ENCODE measurements around the gene HOXB3. TPM values are rescaled to one million over a fixed set of nuclear protein-coding genes. Genes with fewer than 3 reads are reported as not detected.

The HOXB3 gene
- total and polyA plus RNA-seq, 7 donors = 0.96 to 8.8 (median 1.5) TPM

DNA sequence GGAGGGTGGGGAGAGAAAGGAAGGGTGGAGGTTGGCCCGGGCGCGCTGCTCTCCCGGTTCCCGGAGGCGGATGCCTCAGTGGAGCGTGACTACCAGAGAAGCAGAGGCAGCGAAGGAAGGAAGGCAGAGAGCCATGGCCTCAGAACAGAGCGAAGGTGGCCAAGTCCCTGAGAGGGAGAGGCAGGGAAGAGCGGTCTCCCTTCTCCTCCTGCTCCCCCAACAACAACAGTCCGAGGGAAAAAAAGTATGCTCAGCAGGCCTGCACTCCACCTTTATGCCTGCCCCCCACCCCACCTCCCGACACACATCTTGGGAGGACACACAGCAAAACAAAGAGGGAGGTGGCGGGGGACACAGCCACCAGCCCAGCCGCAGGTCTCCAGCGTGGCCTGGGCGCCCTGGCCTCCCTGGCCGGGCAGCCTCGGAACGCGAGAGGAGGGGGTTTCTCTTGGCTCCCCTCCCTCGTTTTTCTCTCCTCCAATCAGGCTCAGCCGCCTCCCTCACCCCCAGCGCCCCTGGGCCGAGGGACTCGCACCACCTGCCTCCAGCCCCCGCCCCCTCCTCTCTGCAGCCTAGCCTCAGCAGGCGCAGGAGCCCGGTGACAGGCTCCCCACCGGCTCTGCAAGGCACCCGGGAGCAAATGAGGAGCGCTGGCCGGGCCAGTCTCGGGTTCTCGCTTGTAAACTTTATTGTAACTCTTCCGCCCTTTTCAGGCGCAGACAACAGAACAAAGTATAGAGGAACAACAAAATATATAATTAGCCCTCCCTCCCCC, 21.8 kb upstream of the HOXB3 start:
- TF ChIP-seq, protein P1, sequence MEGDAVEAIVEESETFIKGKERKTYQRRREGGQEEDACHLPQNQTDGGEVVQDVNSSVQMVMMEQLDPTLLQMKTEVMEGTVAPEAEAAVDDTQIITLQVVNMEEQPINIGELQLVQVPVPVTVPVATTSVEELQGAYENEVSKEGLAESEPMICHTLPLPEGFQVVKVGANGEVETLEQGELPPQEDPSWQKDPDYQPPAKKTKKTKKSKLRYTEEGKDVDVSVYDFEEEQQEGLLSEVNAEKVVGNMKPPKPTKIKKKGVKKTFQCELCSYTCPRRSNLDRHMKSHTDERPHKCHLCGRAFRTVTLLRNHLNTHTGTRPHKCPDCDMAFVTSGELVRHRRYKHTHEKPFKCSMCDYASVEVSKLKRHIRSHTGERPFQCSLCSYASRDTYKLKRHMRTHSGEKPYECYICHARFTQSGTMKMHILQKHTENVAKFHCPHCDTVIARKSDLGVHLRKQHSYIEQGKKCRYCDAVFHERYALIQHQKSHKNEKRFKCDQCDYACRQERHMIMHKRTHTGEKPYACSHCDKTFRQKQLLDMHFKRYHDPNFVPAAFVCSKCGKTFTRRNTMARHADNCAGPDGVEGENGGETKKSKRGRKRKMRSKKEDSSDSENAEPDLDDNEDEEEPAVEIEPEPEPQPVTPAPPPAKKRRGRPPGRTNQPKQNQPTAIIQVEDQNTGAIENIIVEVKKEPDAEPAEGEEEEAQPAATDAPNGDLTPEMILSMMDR (IDR thresholded peaks at IDR 0.05) = no peak
- Histone ChIP-seq H3K4me1 (peaks cover 17% of the 10 kb centered on the region), H3K36me3 (ENCODE audit: insufficient read depth in 1 of 2, low read depth in 1 of 2) (no peaks in the 10 kb centered on the region), H3K27me3 (ENCODE audit: insufficient read depth in 3 of 3, low read length in 2 of 3) (peaks cover 0 to 99% (median 65%) of the 10 kb centered on the region in 3 donors), H3K27ac (peak overlapping the region; percentile 30), H3K4me3 (peak overlapping the region; percentile 77), H3K9me3 (no peaks in the 10 kb centered on the region)
- no peak for ATAC-seq
- no peak for DNase-seq
- intact Hi-C loops (cut with DNase I) = no loop called here
- 2 to 7% (median 7%) methylated on average over 25 to 36 of the region's 36 CpGs for WGBS, 3 donors

GRCh38 chr17:48611213-48611612, 21.2 kb upstream of the HOXB3 start:
- Histone ChIP-seq H3K9me3 (no peaks in the 10 kb centered on the region), H3K4me1 (peaks cover 17% of the 10 kb centered on the region), H3K36me3 (ENCODE audit: insufficient read depth in 1 of 2, low read depth in 1 of 2) (no peaks in the 10 kb centered on the region), H3K27me3 (ENCODE audit: insufficient read depth in 3 of 3, low read length in 2 of 3) (peaks cover 0 to 99% (median 63%) of the 10 kb centered on the region in 3 donors), H3K4me3 (peak overlapping the region; percentile 77), H3K27ac (peak overlapping the region; percentile 61)
- intact Hi-C loops (cut with DNase I) = no loop called here
- ATAC-seq (peak in 2 of 4 donors; percentile 5 to 21), DNase-seq (peak in 1 of 2 donors; percentile 30)
- WGBS, 3 donors = 2 to 3% (median 2%) methylated on average over 22 of the region's 22 CpGs
- TF ChIP-seq, protein P1 (IDR thresholded peaks at IDR 0.05) = no peak

- WGBS, 3 donors = 1% methylated on average over 66 to 79 of the region's 79 CpGs
- H3K4me1 ChIP-seq = peaks cover 17% of the 10 kb centered on the region
- no peaks in the 10 kb centered on the region for H3K9me3 ChIP-seq
- DNase-seq (peak; percentile 83), ATAC-seq (peak; percentile 43 to 69 (median 52))
- intact Hi-C loops (cut with DNase I) = no loop called here
- TF ChIP-seq, protein P1 (IDR thresholded peaks at IDR 0.05) = no peak
- peaks cover 0 to 99% (median 65%) of the 10 kb centered on the region in 3 donors for H3K27me3 ChIP-seq (ENCODE audit: insufficient read depth in 3 of 3, low read length in 2 of 3)
- H3K27ac ChIP-seq = peak within 1 kb of the TSS; percentile 61
- peak within 1 kb of the TSS; percentile 77 for H3K4me3 ChIP-seq
- no peaks in the 10 kb centered on the region for H3K36me3 ChIP-seq (ENCODE audit: insufficient read depth in 1 of 2, low read depth in 1 of 2)
Observed at GRCh38 chr17:48610282-48611211, 20.5 kb upstream of the HOXB3 start, which contains the start of gene HOXB7. Gene HOXB7, minus strand, starts transcription at chr17:48611017. Its CDS starts 99 bp downstream, at chr17:48610918.

- WGBS, 3 donors = 5 to 14% (median 9%) methylated on average over 13 to 15 of the region's 15 CpGs
- Histone ChIP-seq H3K4me1 (peaks cover 17% of the 10 kb centered on the region), H3K27ac (peak overlapping the region; percentile 61), H3K36me3 (ENCODE audit: insufficient read depth in 1 of 2, low read depth in 1 of 2) (no peaks in the 10 kb centered on the region), H3K9me3 (no peaks in the 10 kb centered on the region), H3K4me3 (peak overlapping the region; percentile 77), H3K27me3 (ENCODE audit: insufficient read depth in 3 of 3, low read length in 2 of 3) (peaks cover 0 to 100% (median 62%) of the 10 kb centered on the region in 3 donors)
- no peak for ATAC-seq
- DNase-seq = no peak
- TF ChIP-seq, protein P1 (IDR thresholded peaks at IDR 0.05) = no peak
- intact Hi-C loops (cut with DNase I) = no loop called here
Observed at GRCh38 chr17:48609759-48610281, 19.8 kb upstream of the HOXB3 start.
